Epithelial cell of proximal tubule (primary cell): ENCODE results near the gene CHST14. TPM values are rescaled to one million over a fixed set of nuclear protein-coding genes. Genes with fewer than 3 reads are reported as not detected.

Experiments used
- DNase-seq: peaks from one replicate; pipeline ENCODE4 v3.0.0-alpha.2; 2011; ENCODE audit warnings: low read depth
- H3K4me3 ChIP-seq: 2 replicates; pipeline ENCODE4 v1.5.1; 2011; ENCODE audit warnings: low read depth, mild to moderate bottlenecking, low read length
- CTCF ChIP-seq: conservative IDR thresholded peaks from 2 replicates; pipeline ENCODE4 v1.5.1; 2012; ENCODE audit warnings: low read depth, mild to moderate bottlenecking, low read length
- total RNA-seq: library from RNA; depleted of rRNA; stranded (reverse); fragments of >200 nt; gene quantifications from 2 replicates; pipeline ENCODE4 v1.2.3, GENCODE V29; 2015

The CHST14 gene
- total RNA-seq, 1 donor from 2014 or later, result 14.4 TPM

GRCh38 chr15:40463279-40463678, 7.5 kb upstream of the CHST14 start:
- DNase-seq, result no peak
- H3K4me3 ChIP-seq, result no peak overlapping the region
- TF ChIP-seq CTCF, result no peak

- no peak overlapping the region for H3K4me3 ChIP-seq
- no peak for DNase-seq
- no peak for TF ChIP-seq CTCF
Measured at GRCh38 chr15:40463886-40464545, 6.8 kb upstream of the CHST14 start.

- no peak overlapping the region for H3K4me3 ChIP-seq
- no peak for TF ChIP-seq CTCF
- DNase-seq, result no peak
Measured at GRCh38 chr15:40464595-40465185, 6.1 kb upstream of the CHST14 start.

- TF ChIP-seq CTCF, result no peak
- no peak overlapping the region for H3K4me3 ChIP-seq
- DNase-seq, result no peak
Measured at GRCh38 chr15:40465939-40466338, 4.8 kb upstream of the CHST14 start.

- H3K4me3 ChIP-seq, result no peak overlapping the region
- DNase-seq, result no peak
- no peak for TF ChIP-seq CTCF
Measured at GRCh38 chr15:40466426-40467260, 4.1 kb upstream of the CHST14 start.

GRCh38 chr15:40467261-40467615, 3.5 kb upstream of the CHST14 start:
- no peak for TF ChIP-seq CTCF
- no peak for DNase-seq
- H3K4me3 ChIP-seq, result no peak overlapping the region
